ENCODE measurements around the gene ESR1.
"Not testable (repeated sequence)": the region's sequence is repeated elsewhere in the genome, so short reads cannot be mapped to it uniquely, and the experiment has no call there.

ESR1 gene

GRCh38 chr6:151811081-151811480, 3.6 kb downstream of the ESR1 start:
- no peak overlapping the region for H3K4me3 ChIP-seq (ENCODE audit: low read depth, low read length)

GRCh38 chr6:151813858-151814257, 6.4 kb downstream of the ESR1 start:
- no peak overlapping the region for H3K4me3 ChIP-seq (ENCODE audit: low read depth, low read length)

- no peak overlapping the region for H3K4me3 ChIP-seq (ENCODE audit: low read depth, low read length)
Observed at GRCh38 chr6:151814614-151815013, 7.1 kb downstream of the ESR1 start.

GRCh38 chr6:151822252-151823111, 15.0 kb downstream of the ESR1 start:
- no peak overlapping the region for H3K4me3 ChIP-seq (ENCODE audit: low read depth, low read length)

- no peak overlapping the region for H3K4me3 ChIP-seq (ENCODE audit: low read depth, low read length)
Observed at GRCh38 chr6:151826517-151827142, 19.1 kb downstream of the ESR1 start.

- no peak overlapping the region for H3K4me3 ChIP-seq (ENCODE audit: low read depth, low read length)
Observed at GRCh38 chr6:151832710-151833109, 25.2 kb downstream of the ESR1 start.

- no peak overlapping the region for H3K4me3 ChIP-seq (ENCODE audit: low read depth, low read length)
Observed at GRCh38 chr6:151835396-151835795, 27.9 kb downstream of the ESR1 start.

- H3K4me3 ChIP-seq (ENCODE audit: low read depth, low read length), result no peak overlapping the region
Observed at GRCh38 chr6:151837223-151837622, 29.7 kb downstream of the ESR1 start.

GRCh38 chr6:151842816-151843215, 35.3 kb downstream of the ESR1 start:
- H3K4me3 ChIP-seq (ENCODE audit: low read depth, low read length), result no peak overlapping the region

- no peak overlapping the region for H3K4me3 ChIP-seq (ENCODE audit: low read depth, low read length)
Observed at GRCh38 chr6:151847064-151847463, 39.6 kb downstream of the ESR1 start.

GRCh38 chr6:151850479-151851003, 43.1 kb downstream of the ESR1 start:
- H3K4me3 ChIP-seq (ENCODE audit: low read depth, low read length), result no peak overlapping the region

GRCh38 chr6:151858294-151858693, 50.8 kb downstream of the ESR1 start:
- no peak overlapping the region for H3K4me3 ChIP-seq (ENCODE audit: low read depth, low read length)

GRCh38 chr6:151862461-151862860, 55.0 kb downstream of the ESR1 start:
- no peak overlapping the region for H3K4me3 ChIP-seq (ENCODE audit: low read depth, low read length)

- H3K4me3 ChIP-seq (ENCODE audit: low read depth, low read length), result not testable (repeated sequence)
Observed at GRCh38 chr6:151867361-151867869, 59.9 kb downstream of the ESR1 start.

GRCh38 chr6:151869345-151869744, 61.9 kb downstream of the ESR1 start:
- no peak overlapping the region for H3K4me3 ChIP-seq (ENCODE audit: low read depth, low read length)

GRCh38 chr6:151869787-151870186, 62.3 kb downstream of the ESR1 start:
- no peak overlapping the region for H3K4me3 ChIP-seq (ENCODE audit: low read depth, low read length)

GRCh38 chr6:151870375-151870774, 62.9 kb downstream of the ESR1 start:
- no peak overlapping the region for H3K4me3 ChIP-seq (ENCODE audit: low read depth, low read length)

GRCh38 chr6:151875524-151875923, 68.0 kb downstream of the ESR1 start:
- no peak overlapping the region for H3K4me3 ChIP-seq (ENCODE audit: low read depth, low read length)

- H3K4me3 ChIP-seq (ENCODE audit: low read depth, low read length), result no peak overlapping the region
Observed at GRCh38 chr6:151876122-151876521, 68.6 kb downstream of the ESR1 start.

- H3K4me3 ChIP-seq (ENCODE audit: low read depth, low read length), result no peak overlapping the region
Observed at GRCh38 chr6:151877458-151877857, 70.0 kb downstream of the ESR1 start.

GRCh38 chr6:151881231-151881630, 73.7 kb downstream of the ESR1 start:
- H3K4me3 ChIP-seq (ENCODE audit: low read depth, low read length), result no peak overlapping the region

- H3K4me3 ChIP-seq (ENCODE audit: low read depth, low read length), result no peak overlapping the region
Observed at GRCh38 chr6:151882206-151882605, 74.7 kb downstream of the ESR1 start.

Data from iPS-11a (cell line).